Epidermal melanocyte (primary cell): ENCODE measurements around the gene TMPRSS4.

Experiments used
- DNase-seq: peaks from one replicate; pipeline ENCODE4 v3.0.0; 2011; ENCODE audit warnings: low spot score; ENCODE audit not compliant: insufficient read length

TMPRSS4 gene, protein sequence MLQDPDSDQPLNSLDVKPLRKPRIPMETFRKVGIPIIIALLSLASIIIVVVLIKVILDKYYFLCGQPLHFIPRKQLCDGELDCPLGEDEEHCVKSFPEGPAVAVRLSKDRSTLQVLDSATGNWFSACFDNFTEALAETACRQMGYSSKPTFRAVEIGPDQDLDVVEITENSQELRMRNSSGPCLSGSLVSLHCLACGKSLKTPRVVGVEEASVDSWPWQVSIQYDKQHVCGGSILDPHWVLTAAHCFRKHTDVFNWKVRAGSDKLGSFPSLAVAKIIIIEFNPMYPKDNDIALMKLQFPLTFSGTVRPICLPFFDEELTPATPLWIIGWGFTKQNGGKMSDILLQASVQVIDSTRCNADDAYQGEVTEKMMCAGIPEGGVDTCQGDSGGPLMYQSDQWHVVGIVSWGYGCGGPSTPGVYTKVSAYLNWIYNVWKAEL

DNA sequence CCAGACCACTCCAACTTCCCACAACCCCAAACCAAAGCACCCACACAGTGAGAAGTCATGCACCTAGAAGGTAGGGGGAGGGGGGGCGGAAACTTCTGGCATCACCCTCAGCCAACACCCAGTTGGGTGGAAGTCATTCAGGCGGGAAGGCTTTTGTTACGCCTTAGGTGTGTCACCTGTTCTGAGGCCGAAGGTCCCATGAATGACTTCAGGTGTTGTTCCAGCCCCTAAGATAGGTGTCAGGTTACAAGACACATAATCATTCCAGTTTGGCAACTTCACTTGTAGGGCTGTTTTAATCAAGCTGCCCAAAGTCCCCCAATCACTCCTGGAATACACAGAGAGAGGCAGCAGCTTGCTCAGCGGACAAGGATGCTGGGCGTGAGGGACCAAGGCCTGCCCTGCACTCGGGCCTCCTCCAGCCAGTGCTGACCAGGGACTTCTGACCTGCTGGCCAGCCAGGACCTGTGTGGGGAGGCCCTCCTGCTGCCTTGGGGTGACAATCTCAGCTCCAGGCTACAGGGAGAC is at the start of gene TMPRSS4:
TSS of gene TMPRSS4 (plus strand) at position 325 of the 528 bp plus-strand sequence. CDS start 225 bp downstream, outside the sequence.
- no peak for DNase-seq

DNA sequence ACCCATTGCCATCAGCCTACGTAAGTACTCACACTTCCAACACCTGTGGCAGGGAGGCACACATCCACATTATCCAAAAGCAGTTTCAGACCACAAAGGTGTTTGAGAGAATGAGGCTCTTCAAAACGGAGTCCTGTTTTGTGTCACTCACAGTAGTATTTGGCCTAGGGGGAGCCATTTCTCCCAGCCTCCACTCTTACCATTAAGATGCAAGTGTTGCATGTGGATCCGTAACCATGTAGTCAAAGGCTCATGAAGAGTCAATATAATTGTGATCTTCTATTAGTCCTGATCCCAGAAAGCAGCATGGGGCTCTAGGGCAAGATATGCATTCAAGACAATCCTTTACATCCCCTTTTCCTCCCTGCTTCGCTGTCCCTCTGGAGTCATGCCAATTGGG is 49.2 kb upstream of the TMPRSS4 start:
- no peak for DNase-seq

DNA sequence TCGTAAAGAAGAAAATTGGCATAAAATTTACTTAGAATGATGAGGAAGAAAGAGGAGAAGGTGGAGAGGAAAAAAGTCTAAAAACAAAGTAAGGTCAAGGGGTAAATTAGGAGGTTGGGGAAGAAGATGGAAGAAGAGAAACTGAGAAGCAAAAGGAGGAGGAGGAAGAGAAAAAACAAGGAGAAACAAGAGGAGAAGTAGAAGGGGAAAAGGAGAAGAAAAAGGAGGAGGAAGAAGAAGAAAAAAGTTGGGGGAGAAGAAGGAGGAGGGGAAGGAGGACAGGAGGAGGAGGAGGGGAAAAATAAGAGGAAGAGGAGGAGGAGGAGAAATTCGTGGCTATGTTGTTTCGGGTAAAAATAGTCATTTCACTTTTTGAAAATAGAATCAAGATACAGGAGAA is 48.3 kb upstream of the TMPRSS4 start:
- DNase-seq: no peak

DNA sequence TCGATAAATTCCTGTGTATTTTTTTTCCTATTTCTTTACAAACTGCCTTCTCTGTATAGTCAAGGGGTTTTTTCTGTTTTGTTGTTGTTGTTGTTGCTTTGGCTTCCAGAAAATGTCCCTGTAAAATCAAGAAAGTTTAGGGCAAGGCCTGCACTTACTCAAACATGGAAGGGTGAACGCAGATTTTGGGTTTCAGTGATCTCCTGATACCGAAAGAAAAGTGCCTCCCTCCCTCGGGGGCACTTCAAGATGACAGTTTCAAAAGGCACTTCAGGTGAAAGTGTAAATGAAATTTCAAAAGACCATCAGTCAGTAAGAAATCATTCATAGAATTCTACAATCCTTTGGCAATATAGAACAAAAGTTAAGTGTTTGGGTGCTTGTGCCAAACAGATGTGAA is 43.4 kb upstream of the TMPRSS4 start:
- DNase-seq: no peak

DNA sequence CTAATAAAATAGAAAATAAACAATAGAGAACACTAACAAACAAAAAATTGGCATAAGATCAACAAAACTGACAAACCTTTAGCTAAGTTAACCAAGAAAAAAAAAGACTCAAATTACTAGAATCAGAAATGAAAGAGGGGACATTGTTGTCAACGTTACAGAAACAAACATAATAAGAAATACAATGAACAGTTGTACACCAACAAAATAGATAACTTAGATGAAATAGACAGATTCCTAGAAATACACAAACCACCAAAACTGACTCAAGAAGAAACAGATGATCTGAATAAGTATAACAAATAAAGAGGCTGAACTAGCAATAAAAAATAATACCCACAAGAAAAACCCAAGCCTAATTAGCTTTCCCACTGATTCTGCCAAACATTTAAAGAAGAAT is 34.7 kb upstream of the TMPRSS4 start:
- no peak for DNase-seq

DNA sequence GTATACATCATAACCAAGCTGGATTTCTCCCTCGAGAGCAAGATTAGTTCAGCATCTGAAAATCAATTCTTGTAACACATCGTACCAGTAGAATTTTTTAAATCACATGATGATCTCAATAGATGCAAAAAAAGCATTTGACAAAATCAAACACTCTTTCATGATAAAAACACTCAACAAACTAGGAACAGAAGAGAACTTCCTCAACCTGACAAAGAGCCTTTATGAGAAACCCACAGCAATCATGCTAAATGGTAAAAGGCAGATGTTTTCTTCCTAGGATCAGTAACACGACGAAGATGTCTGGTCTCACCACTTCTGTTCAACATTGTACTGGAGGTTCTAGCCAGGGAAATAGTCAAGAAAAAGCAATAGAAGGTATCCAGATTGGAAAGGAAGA is 34.1 kb upstream of the TMPRSS4 start:
- no peak for DNase-seq

DNA sequence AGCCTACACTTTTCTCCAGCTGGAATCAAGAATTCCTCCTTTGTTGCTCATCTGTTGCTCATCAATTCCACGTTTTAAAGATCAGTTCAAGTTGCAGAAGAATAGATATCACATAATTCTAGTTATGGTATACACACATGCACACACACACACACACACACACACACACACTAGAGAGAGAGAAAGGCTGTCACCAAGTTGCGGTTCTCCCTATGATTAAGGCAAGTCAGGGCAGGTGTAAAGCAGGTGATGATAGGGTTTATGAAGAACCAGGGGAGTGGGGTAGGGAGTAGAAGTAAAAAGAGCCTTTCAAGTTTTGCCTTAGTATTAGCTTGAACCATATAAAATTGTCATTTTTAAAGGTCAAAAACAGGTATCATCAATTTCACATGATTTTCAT is 31.7 kb upstream of the TMPRSS4 start:
- DNase-seq: no peak

DNA sequence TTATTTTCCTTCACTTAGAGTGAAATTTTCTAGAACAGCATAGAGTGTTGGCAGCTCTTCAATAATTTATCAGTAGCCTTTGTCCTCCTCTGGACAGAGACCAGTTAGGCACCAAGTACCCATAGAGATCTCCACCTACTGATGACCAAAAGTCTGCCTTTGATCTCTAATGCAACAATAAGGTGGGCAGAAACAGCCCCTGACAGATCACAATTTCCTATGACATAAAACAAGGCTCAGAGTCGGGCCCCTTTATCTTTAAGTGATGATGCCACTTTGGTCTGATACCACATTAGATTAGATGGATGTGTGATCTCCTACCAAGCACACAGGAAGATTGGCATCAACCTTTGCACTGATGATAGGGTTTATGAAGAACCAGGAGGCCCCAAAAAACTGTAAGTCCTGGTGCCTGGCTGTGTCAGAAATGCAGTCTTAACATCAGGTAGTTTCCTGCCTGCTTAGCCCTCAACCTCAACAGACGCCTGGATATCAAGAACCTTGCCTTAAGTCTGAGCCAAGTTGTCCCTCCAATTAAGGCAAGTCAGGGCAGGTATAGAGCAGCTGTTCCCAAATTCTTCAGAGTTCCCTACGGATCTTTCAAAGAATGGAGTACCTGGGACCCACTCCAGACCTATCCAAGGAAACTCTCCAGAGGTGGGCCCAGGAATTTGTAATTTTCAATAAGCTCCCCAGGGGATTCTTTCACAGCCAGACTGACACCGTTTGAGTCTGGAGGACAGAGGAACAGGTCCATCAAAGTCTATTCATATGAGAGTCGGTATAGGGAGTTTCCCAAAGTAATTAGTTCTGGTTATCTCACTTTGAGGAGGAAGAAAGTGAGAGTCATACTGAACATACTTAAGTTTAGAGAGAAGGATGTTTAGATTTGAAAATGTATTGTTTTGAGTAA is 30.6 kb upstream of the TMPRSS4 start:
- no peak for DNase-seq

DNA sequence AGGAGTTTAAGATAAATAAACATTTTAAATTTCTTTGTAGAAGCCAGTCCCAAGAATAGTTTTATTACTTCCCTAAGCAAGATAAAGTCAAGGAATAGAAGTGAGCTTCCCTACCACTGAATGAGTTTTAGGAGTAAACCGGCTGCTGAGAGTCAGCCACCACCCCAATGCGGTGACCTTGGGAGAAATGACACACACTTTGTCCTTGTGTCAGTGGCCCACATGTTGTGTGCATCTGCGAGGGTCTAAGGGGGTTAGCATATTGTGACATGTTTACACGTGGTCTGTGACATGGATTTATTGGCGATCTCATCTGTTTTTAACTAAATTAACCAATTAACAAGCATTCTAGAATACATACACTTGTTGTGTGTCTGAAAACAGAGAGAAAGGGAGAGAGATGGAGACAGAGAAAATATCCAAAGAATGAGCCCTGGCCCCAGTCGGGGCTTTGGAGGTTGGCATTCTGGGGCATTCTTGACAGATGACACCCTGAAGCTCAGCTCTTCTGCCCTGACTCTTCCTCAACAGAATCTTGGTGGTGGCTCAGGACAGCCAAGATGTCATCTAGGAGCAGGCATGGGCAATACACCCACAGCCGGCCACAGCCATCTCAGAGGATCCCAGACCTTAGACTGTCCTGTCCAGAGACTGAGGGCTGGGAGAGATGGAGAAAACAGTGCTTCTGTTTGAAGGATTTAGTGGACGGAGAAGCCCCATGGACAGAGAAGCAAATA is 29.7 kb upstream of the TMPRSS4 start:
- DNase-seq: no peak

DNA sequence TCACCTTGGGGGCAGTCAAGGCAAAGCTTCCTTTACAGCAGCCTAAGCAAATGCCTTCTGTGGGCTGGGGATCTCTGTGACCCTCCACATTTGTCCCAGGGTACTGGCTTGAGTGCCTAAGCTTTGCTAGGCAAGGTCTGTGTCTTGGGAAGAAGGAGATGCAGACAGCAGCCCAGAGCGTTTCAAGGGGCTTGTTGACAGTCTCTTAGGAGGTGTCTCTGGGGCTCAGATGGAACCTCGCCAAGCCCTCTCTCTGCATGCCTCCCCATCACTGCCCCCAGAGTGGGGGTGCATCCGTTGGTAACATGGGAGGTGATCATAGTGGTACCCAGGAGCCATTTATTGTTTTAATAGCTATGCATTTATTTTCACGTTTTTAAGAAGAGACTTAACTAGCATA is 29.1 kb upstream of the TMPRSS4 start:
- no peak for DNase-seq

DNA sequence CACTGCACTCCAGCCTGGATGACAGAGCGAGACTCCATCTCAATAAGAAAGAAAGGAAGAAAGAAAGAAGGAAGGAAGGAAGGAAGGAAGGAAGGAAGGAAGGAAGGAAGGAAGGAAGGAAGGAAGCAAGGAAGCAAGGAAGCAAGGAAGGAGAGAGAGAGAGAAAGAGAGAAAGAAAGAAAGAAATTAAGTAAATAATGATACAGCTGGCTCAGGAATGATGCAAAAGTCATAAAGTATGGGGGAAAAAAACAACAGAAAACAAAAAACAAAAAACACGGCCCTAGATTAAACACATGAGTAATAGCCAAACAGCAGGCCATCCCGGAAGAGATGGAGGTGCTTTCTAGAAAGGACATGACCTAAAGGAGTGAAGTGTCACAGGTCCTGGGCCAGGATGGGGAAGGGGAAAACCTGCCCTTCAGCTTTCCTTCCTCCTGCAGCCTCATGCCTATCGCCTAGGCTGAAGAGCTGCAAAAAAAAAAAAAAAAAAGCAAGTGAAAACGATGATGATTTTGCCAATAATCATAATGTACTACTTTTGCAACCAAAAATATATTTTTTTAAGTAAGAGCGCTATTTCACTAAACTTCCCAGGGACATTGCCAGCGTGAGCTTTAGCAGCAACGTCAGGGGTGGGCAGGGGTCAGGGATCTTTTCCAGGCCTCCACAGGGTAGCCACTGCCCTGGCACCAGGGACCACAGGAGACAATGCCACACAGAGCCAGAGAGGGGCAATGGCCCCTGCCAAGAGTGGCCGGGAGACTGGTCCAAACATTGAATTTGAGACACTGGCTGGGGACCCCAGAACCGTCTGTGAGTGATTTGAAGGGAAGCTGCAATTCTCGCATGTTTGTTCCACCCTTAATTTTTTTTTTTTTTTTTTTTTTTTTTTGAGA is 28.2 kb upstream of the TMPRSS4 start:
- DNase-seq: no peak

DNA sequence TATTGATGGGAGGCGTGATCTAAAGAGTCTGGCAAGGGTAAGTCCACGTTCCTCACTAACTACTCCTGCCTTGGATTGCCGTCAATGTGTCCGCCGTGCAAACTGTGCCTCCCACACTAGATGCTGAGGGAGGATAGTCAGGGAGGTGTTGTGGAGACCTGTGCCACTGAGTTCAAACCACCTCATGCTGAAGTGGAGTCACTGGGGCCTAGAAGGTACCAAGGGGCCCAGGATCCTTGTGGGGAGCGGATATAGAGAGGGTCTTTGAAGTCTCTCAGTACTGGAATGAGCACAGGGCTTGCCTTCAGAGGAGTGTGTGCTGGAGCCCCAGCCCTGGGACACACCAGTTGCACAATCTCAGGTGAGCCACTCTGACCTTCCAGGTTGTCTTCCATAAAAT is 27.1 kb upstream of the TMPRSS4 start:
- no peak for DNase-seq

DNA sequence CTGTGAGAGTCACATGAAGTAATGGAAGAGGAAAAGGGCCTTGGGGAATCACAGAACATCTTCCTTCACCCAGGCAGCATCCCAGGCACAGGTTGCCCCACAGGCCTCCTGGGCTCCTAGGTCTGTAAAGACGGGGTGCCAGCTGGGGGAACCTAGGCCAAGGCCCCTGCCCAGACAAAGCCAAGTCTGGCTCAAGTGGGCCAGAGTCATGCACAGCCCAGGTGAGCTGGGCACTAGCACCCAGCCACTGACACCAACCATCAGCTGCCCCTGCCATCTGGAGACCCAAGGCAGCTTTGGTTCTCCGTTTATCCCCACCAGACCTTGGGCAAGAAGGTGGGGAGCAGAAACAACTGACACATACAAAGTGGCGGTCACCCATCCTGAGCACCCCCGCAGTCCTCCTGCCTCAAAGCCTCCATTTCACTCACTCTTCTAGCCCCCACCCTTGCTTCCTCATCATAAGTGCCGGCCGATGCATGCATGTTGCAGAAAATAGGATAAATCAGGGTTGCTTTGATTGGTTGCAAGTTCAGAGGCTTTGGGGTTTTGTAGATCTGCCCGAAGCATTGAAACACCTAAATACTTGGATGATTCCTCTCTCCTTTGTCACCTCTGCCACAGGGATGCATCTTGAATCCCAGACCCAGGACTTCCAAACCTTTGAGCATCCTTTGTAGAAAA is 26.5 kb upstream of the TMPRSS4 start:
- no peak for DNase-seq

DNA sequence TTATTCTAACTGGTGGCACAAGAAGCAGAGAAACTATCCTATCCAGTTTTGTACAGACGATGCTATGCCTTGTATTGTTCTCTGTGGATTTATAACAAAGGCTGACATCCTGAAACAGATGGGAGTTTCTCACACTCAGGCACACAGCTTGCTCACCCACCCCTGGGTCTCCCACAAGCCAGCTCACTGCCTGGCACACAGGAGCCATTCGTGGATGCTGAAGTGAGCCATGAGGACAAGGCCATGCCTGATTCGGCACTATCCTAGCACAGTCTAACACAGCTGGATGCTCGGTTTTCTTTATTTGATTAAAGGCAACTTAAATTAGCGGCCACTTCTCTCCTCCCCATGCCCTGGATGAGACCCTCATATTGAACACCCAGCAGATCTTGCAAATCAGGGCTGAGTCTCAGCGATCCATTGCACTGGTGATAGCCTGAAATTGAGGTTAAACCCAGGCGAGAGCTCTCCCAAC is 25.7 kb upstream of the TMPRSS4 start:
- DNase-seq: no peak

DNA sequence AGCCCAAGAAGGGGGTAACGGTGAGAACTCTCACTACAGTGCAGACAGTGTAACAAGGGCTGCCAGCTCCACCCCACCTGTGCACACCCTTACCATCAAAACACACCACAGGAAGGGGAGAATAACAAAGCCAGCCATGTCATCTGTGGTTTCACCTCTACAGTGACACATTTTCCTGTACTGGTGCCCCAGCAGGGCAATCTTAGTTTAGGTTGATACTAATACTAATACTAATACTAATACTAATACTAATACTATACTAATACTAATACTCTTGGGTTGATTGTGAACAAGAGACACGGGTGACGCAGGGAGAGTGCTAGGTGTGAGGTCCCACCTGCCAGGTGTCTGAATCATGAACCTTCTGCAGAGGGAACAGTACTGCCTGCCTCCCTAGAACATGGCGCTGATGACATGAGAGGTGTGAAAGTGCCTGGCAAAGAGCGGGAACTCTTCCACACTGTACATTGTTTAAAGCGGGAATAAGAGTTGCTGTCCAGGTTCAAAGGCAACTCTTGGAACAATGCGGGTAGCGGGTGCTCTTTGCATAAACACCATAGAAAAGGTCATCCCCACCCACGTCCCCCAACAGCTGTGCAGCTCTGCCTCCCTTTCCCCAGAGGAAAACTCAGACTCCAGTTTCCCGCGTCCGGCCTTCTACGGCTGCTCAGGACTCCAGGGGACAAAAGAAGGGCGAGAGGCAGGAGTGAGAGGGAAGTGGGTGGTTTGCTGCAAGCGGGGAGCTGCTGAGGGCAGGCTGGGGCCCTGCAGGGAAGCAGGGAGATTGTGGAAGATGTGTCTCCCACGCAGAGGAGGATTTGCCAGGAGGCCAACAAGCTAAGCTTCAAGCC is 25.0 kb upstream of the TMPRSS4 start:
- DNase-seq: no peak

DNA sequence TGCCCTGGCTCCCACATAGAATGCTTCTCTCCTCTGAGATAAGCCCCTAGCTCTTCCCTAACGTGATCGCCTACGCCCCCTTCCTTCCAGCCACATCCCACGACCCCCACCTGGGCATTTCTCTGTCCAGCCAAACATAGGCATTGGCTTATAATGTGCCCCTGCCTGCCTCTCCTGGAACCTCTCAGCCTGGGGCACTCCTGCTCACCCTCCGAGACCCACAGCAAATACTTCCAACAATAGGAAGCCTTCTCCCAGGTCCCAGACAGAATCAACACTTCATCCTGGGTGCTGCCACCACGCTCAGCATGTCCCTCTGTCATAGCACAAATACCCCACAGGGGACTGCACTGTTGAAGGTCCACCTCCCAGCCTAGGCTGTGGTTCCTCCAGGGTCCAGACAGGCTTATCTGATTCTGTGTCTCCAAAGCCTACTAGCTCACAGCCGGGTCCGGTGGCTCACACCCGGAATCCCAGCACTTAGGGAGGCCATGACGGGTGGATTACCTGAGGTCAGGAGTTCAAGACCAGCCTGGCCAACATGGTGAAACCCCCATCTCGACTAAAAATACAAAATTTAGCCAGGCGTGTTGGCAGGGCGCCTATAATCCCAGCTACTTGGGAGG is 24.2 kb upstream of the TMPRSS4 start:
- no peak for DNase-seq

DNA sequence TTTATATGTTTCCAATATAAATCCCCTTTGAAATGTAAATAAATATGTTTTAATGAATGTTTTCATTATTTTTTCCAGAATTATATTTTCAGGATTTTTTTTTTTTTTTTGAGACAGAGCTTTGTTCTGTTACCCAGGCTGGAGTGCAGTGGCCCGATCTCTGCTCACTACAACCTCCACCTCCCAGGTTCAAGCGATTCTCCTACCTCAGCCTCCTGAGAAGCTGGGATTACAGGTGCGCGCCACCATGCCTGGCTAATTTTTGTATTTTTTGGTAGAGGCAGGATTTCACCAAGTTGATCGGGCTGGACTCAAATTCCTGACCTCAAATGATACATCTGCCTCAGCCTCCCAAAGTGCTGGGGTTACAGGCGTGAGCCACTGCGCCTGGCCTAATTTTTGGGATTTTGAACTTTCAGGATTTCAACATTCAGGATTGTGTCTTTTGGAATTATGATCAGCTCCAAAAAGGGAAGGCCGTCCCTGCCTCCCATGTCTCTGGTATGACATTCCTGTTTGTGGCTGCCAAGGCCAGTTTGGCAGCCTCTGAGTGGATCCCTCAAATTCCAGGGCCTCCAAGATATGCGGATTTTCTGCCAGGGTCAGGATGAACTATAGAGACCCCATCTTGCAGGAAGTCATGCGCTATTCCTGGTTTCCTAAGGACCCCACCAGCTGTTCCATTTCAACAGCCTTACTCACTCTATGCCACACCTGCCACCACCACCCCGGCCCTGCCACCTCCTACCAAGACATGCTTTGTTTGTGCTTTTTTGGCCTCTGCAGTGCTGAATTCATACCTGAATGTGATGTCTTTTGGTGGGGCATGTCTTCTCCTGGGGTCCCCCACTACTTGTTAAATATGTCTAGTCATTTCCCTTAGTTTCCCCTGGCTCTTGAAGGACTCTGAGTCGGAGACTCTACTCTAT is 21.9 kb upstream of the TMPRSS4 start:
- no peak for DNase-seq
